ENCODE results near the gene EEF1A2. TPM values are rescaled to one million over a fixed set of nuclear protein-coding genes. Genes with fewer than 3 reads are reported as not detected.

Gene EEF1A2
- total RNA-seq, 1 experiment from 2014 or later: 359 TPM

DNA sequence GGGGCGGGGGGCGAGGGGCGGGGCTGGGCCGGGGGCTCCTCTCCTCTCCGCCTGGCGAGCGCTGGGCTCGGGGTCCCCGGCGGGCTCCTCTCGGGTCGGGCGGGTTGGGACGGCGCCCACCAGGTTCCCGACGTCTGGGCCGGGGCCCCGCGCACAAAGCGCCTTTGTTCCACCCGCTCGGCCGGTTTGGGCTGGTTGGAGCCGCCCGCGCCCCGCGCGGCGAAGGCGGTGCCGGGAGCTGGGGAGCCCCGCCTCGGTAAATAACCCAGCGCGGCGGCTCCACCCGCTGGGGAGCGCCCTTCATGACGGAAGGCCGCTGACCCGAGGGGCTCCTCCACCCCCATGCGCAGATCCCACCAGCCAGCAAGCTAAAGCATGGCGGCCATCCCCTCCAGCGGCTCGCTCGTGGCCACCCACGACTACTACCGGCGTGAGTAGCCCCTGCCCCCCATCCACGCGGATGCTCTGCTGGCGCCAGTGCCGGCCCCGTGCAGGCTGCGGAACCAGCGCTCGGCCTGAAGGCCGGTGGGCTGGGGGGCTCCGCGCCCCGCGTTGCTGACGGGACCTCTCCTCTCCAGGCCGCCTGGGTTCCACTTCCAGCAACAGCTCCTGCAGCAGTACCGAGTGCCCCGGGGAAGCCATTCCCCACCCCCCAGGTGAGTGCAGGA is 22.2 kb upstream of the EEF1A2 start:
- TSS peak; percentile 88 for BruUV-seq (replicated peaks)
- Mint-ChIP-seq H3K27me3 (ENCODE audit: unreplicated experiment) (no peaks in the 10 kb centered on the region), H3K4me1 (ENCODE audit: low read depth, unreplicated experiment) (peaks cover 18% of the 10 kb centered on the region), H3K9me3 (ENCODE audit: low read depth, unreplicated experiment) (no peaks in the 10 kb centered on the region), H3K4me3 (ENCODE audit: low read depth, unreplicated experiment) (peak overlapping the region; percentile 95), H3K27ac (ENCODE audit: unreplicated experiment) (peak overlapping the region; percentile 89), H3K36me3 (ENCODE audit: insufficient read depth, unreplicated experiment) (peaks cover 80% of the 10 kb centered on the region)
- intact Hi-C loops (cut with micrococcal nuclease; ENCODE audit: unreplicated experiment): loop anchor here (2.0 to 5.0 kb wide), 2 partner anchors 22 to 79 kb away; partner anchors contain the start of gene EEF1A2
- CTCF ChIA-PET: interaction anchor here (0.6 to 2.0 kb wide), 7 partner anchors 9 to 212 kb away, joined by 3 to 15 read pairs (median 6); partner anchors contain the start of gene PTK6
- TF ChIP-seq, protein P1, sequence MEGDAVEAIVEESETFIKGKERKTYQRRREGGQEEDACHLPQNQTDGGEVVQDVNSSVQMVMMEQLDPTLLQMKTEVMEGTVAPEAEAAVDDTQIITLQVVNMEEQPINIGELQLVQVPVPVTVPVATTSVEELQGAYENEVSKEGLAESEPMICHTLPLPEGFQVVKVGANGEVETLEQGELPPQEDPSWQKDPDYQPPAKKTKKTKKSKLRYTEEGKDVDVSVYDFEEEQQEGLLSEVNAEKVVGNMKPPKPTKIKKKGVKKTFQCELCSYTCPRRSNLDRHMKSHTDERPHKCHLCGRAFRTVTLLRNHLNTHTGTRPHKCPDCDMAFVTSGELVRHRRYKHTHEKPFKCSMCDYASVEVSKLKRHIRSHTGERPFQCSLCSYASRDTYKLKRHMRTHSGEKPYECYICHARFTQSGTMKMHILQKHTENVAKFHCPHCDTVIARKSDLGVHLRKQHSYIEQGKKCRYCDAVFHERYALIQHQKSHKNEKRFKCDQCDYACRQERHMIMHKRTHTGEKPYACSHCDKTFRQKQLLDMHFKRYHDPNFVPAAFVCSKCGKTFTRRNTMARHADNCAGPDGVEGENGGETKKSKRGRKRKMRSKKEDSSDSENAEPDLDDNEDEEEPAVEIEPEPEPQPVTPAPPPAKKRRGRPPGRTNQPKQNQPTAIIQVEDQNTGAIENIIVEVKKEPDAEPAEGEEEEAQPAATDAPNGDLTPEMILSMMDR (IDR thresholded peaks at IDR 0.05; ENCODE audit: unreplicated experiment): no peak
- peak; percentile 98 for DNase-seq

DNA sequence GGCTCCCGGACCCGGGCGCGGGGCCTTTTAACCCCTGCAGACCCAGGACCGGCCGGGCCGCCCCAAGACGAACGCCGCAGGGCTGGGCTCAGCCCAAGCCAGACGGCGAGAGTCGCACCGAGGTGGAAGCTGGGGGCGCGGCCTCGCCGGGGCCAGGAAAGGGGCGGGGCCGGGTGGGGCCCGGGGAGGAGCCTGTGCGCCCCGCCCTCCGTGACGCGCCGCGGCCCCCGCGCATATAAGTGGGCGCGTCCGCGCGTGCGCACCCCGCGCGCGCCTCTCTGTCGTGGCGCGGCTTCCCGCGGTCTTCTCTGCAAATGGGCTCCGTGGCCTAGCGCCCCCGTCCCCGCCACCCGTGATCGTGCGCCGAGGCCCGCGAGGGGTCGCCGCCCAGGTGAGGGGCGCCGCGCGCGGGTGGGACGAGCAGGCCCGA is 21.6 kb upstream of the EEF1A2 start, which contains the start of gene PPDPF:
Gene PPDPF, plus strand, starts transcription at position 262 of the 430 bp plus-strand sequence. CDS start 544 bp downstream, outside the sequence.
- H3K9me3 Mint-ChIP-seq (ENCODE audit: low read depth, unreplicated experiment): no peaks in the 10 kb centered on the region
- intact Hi-C loops (cut with micrococcal nuclease; ENCODE audit: unreplicated experiment): loop anchor here (2.0 to 5.0 kb wide), 2 partner anchors 22 to 78 kb away; partner anchors contain the start of gene EEF1A2
- no TSS peak for BruUV-seq (replicated peaks)
- peak; percentile 90 for DNase-seq
- H3K27ac Mint-ChIP-seq (ENCODE audit: unreplicated experiment): peak within 1 kb of the TSS; percentile 89
- TF ChIP-seq, protein P1 (IDR thresholded peaks at IDR 0.05; ENCODE audit: unreplicated experiment): no peak
- peaks cover 18% of the 10 kb centered on the region for H3K4me1 Mint-ChIP-seq (ENCODE audit: low read depth, unreplicated experiment)
- H3K36me3 Mint-ChIP-seq (ENCODE audit: insufficient read depth, unreplicated experiment): peaks cover 75% of the 10 kb centered on the region
- H3K4me3 Mint-ChIP-seq (ENCODE audit: low read depth, unreplicated experiment): peak within 1 kb of the TSS; percentile 95
- CTCF ChIA-PET: interaction anchor here (0.6 to 2.0 kb wide), 9 partner anchors 8 to 211 kb away, joined by 3 to 15 read pairs (median 4); partner anchors contain the start of gene PTK6
- H3K27me3 Mint-ChIP-seq (ENCODE audit: unreplicated experiment): no peaks in the 10 kb centered on the region

DNA sequence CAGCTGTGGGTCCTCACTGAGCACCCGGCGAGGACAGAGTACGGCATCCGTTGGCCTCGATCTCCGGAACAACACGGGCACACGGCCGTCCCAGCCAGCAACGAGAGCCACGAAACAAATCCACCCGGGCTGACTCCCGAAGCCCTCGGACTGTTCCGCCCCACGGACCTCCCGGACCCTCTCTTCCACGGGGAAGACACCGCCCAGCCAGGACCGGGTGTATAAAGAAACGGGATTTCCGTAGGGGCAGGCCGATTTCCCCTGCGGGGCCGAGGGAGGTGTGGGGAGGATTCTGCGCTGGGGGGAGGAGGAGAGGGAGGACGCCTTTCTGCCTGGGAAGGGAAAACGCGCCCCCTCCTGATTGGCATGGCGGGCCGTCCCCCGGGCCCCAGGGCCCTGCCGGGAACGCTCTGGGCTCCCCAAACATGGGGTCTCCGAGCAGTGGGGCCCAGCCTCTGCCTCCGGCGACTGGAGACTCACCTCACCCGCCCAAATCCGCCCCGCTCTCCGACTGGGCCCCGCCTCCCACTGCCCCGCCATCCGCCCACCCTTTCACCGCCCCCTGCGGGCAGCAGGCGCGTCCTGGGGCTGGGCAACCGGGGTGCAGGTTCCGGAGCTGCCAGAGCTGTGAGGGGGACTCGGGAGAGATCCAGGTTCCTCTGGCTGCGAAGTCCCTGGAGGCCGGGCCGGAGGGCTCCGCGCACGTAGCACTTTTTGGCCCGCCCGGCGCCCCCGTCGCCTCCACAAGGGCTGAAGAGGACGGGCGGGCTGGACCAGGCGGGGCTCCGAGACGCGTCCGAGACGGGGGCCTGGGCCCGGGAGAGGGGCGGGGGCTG is 21.0 kb upstream of the EEF1A2 start:
- BruUV-seq (replicated peaks): TSS peak; percentile 27
- no peaks in the 10 kb centered on the region for H3K9me3 Mint-ChIP-seq (ENCODE audit: low read depth, unreplicated experiment)

More for the DNA sequence above, 21.0 kb upstream of the EEF1A2 start:
- CTCF ChIA-PET: interaction anchor here (0.6 to 2.0 kb wide), 8 partner anchors 17 to 211 kb away, joined by 3 to 15 read pairs (median 5); partner anchors contain the start of gene PTK6
- H3K27ac Mint-ChIP-seq (ENCODE audit: unreplicated experiment): peak overlapping the region; percentile 89
- DNase-seq: peak; percentile 84
- peaks cover 16% of the 10 kb centered on the region for H3K4me1 Mint-ChIP-seq (ENCODE audit: low read depth, unreplicated experiment)
- peak overlapping the region; percentile 95 for H3K4me3 Mint-ChIP-seq (ENCODE audit: low read depth, unreplicated experiment)
- H3K27me3 Mint-ChIP-seq (ENCODE audit: unreplicated experiment): no peaks in the 10 kb centered on the region
- intact Hi-C loops (cut with micrococcal nuclease; ENCODE audit: unreplicated experiment): loop anchor here (2.0 to 5.0 kb wide), 2 partner anchors 21 to 78 kb away; partner anchors contain the start of gene EEF1A2
- H3K36me3 Mint-ChIP-seq (ENCODE audit: insufficient read depth, unreplicated experiment): peaks cover 69% of the 10 kb centered on the region
- TF ChIP-seq, protein P1 (IDR thresholded peaks at IDR 0.05; ENCODE audit: unreplicated experiment): peak; percentile 60
